ENCODE results near the gene ZNF213.

ZNF213 gene

DNA sequence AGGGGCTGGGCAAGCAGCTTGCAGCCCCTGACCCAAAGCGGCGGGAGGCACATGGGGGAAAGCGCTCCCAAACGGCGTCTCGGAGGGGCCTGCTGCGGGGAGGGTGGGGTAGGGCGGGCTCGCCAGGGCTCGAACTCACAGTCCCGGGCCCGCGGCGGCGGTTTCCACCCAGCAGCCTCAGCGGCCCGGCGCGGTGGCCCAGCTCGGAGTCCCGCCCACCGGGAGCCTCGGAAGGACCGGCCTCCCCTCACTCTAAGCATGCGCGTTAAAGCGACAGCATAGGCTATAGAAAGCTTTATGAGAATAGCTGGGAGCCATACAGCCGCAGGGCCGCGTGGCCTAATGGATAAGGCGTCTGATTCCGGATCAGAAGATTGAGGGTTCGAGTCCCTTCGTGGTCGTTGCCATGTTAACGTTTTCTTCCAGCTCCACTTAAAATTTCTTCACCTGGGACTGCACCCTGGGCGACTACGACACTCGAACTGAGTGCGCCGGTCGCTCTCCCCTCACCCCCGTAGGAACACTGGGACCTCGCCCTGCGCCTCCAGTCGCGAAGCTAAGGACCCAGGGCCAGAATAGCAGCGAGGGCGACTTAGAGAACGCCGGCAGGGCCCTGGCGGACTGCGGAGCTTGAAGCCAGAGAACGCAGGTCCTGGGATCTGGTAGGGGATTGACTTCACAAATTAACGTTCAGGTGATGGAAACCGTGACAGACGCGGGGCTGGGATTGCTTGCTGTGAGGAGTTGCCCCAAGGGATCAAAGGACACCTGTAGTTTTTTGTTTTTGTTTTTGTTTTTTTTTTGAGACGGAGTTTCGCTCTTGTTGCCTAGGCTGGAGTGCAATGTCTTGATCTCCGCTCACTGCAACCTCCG, 15.8 kb downstream of the ZNF213 start:
- H2AFZ ChIP-seq (ENCODE audit: insufficient read depth, low read length, poor library complexity), result peak overlapping the region; percentile 37
- peak overlapping the region; percentile 40 for H4K12ac ChIP-seq (ENCODE audit: low read depth, low read length)
- peak overlapping the region; percentile 85 for H3K4me3 ChIP-seq (ENCODE audit: low read depth, low read length)
- peak overlapping the region; percentile 80 for H3K14ac ChIP-seq (ENCODE audit: low read length)
- DNase-seq, result peak; percentile 99 to 100
- peak overlapping the region; percentile 2 for H2BK12ac ChIP-seq (ENCODE audit: low read length)
- no peaks in the 10 kb centered on the region for H3K27me3 ChIP-seq (ENCODE audit: insufficient read depth, low read length)
- H2BK5ac ChIP-seq (ENCODE audit: low read depth, low read length, poor library complexity), result peak overlapping the region; percentile 24
- H3K18ac ChIP-seq (ENCODE audit: low read length), result peak overlapping the region; percentile 84
- no peak overlapping the region for H3K4ac ChIP-seq (ENCODE audit: low read depth, low read length)
- no peaks in the 10 kb centered on the region for H3K9me3 ChIP-seq (ENCODE audit: insufficient read depth, low read depth, low read length)
- WGBS (ENCODE audit: extremely low coverage, insufficient coverage, insufficient read length), result no CpG with 5 or more reads among the region's 62 CpGs
- H3K9ac ChIP-seq (ENCODE audit: low read length), result peak overlapping the region; percentile 64
- peak overlapping the region; percentile 89 for H3K4me2 ChIP-seq (ENCODE audit: low read length)
- H3K27ac ChIP-seq (ENCODE audit: low read depth, low read length), result peak overlapping the region; percentile 54
- H3K36me3 ChIP-seq (ENCODE audit: control insufficient read depth in 1 of 2, insufficient read depth in 2 of 2, low read length in 2 of 2), result no peaks in the 10 kb centered on the region
- H2AK5ac ChIP-seq (ENCODE audit: low read length), result no peak overlapping the region
- H3K4me1 ChIP-seq (ENCODE audit: control insufficient read depth in 1 of 2, insufficient read depth in 2 of 2, low read length in 2 of 2), result peaks cover 4 to 10% of the 10 kb centered on the region in 2 experiments
- H3K79me2 ChIP-seq (ENCODE audit: control insufficient read depth, insufficient read depth, low read length, poor library complexity), result peaks cover 3% of the 10 kb centered on the region
- H4K91ac ChIP-seq (ENCODE audit: low read depth, low read length), result peak overlapping the region; percentile 87
- H4K8ac ChIP-seq (ENCODE audit: low read depth, low read length), result peak overlapping the region; percentile 87
- peak overlapping the region; percentile 29 for H2BK120ac ChIP-seq (ENCODE audit: insufficient read depth, low read length, poor library complexity)
- H3K79me1 ChIP-seq (ENCODE audit: low read length), result peaks cover 8% of the 10 kb centered on the region
- no peak overlapping the region for H3K23ac ChIP-seq (ENCODE audit: low read length)

DNA sequence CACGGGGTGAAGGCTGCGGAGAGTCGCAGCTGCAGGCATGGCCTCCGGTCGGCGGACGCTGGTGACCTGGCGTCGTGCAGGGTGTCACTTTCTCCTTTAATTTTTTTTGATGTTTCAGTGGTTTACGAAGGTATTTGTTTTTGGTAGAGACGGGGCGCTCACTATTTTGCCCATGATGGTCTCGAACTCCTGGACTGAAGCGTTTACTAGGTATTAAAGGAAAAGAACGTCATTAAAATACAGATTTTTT, 17.1 kb downstream of the ZNF213 start:
- Histone ChIP-seq H2AFZ (ENCODE audit: insufficient read depth, low read length, poor library complexity) (no peak overlapping the region), H2BK5ac (ENCODE audit: low read depth, low read length, poor library complexity) (no peak overlapping the region), H3K36me3 (ENCODE audit: control insufficient read depth in 1 of 2, insufficient read depth in 2 of 2, low read length in 2 of 2) (no peaks in the 10 kb centered on the region), H3K9ac (ENCODE audit: low read length) (no peak overlapping the region), H2BK120ac (ENCODE audit: insufficient read depth, low read length, poor library complexity) (no peak overlapping the region), H3K79me1 (ENCODE audit: low read length) (peaks cover 8% of the 10 kb centered on the region), H2AK5ac (ENCODE audit: low read length) (no peak overlapping the region), H3K27ac (ENCODE audit: low read depth, low read length) (no peak overlapping the region), H3K14ac (ENCODE audit: low read length) (no peak overlapping the region), H3K4me3 (ENCODE audit: low read depth, low read length) (no peak overlapping the region), H3K4ac (ENCODE audit: low read depth, low read length) (no peak overlapping the region), H3K18ac (ENCODE audit: low read length) (no peak overlapping the region), H3K4me2 (ENCODE audit: low read length) (peak overlapping the region; percentile 77), H3K79me2 (ENCODE audit: control insufficient read depth, insufficient read depth, low read length, poor library complexity) (peaks cover 3% of the 10 kb centered on the region), H4K12ac (ENCODE audit: low read depth, low read length) (no peak overlapping the region), H3K27me3 (ENCODE audit: insufficient read depth, low read length) (no peaks in the 10 kb centered on the region), H4K91ac (ENCODE audit: low read depth, low read length) (no peak overlapping the region), H2BK12ac (ENCODE audit: low read length) (no peak overlapping the region), H3K4me1 (ENCODE audit: control insufficient read depth in 1 of 2, insufficient read depth in 2 of 2, low read length in 2 of 2) (peaks cover 4 to 10% of the 10 kb centered on the region in 2 experiments), H3K9me3 (ENCODE audit: insufficient read depth, low read depth, low read length) (no peaks in the 10 kb centered on the region), H4K8ac (ENCODE audit: low read depth, low read length) (no peak overlapping the region), H3K23ac (ENCODE audit: low read length) (no peak overlapping the region)
- no CpG with 5 or more reads among the region's 15 CpGs for WGBS (ENCODE audit: extremely low coverage, insufficient coverage, insufficient read length)
- DNase-seq, result no peak

DNA sequence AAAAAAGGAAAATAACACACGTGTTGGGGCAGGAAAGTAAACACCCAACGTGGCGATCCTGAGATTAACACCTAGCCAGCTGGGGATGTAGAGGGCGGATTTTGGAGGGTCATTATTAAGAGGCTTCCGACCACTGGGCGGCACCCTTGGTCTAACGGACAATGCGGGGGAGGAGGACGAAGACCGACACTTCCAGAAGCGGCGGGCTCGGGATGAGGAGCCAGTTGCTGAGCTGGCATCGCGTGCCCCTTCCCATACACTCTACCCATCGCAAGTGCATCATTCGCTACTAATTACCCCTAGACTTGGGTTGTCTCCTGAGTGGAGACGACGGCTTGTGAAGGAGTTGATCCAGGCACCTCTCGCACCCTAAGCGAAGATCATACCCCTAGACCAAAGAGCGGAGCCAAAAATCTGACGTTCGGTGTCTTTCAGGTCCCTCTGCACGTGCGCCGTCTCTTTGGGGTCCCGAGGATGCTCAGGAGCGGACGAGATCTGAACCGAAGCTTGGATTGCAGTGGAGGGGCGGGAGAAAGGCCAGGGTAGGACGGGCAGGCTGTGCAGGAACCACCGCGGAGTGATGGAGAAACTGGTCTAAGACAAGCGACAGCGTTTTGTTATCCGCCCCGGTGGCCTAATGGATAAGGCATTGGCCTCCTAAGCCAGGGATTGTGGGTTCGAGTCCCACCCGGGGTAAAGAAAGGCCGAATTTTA, 17.6 kb downstream of the ZNF213 start:
- DNase-seq, result peak; percentile 88 to 89
- Histone ChIP-seq H3K23ac (ENCODE audit: low read length) (no peak overlapping the region), H3K4me1 (ENCODE audit: control insufficient read depth in 1 of 2, insufficient read depth in 2 of 2, low read length in 2 of 2) (peaks cover 5 to 11% of the 10 kb centered on the region in 2 experiments), H4K8ac (ENCODE audit: low read depth, low read length) (no peak overlapping the region), H3K27me3 (ENCODE audit: insufficient read depth, low read length) (no peaks in the 10 kb centered on the region), H3K4ac (ENCODE audit: low read depth, low read length) (no peak overlapping the region), H4K12ac (ENCODE audit: low read depth, low read length) (no peak overlapping the region), H3K79me1 (ENCODE audit: low read length) (peaks cover 8% of the 10 kb centered on the region), H3K9ac (ENCODE audit: low read length) (no peak overlapping the region), H2BK120ac (ENCODE audit: insufficient read depth, low read length, poor library complexity) (no peak overlapping the region), H3K79me2 (ENCODE audit: control insufficient read depth, insufficient read depth, low read length, poor library complexity) (peaks cover 3% of the 10 kb centered on the region), H3K9me3 (ENCODE audit: insufficient read depth, low read depth, low read length) (peaks cover under 1% of the 10 kb centered on the region), H3K36me3 (ENCODE audit: control insufficient read depth in 1 of 2, insufficient read depth in 2 of 2, low read length in 2 of 2) (no peaks in the 10 kb centered on the region), H2BK12ac (ENCODE audit: low read length) (no peak overlapping the region), H3K4me2 (ENCODE audit: low read length) (peak overlapping the region; percentile 77), H3K27ac (ENCODE audit: low read depth, low read length) (no peak overlapping the region), H4K91ac (ENCODE audit: low read depth, low read length) (no peak overlapping the region), H2BK5ac (ENCODE audit: low read depth, low read length, poor library complexity) (no peak overlapping the region), H3K18ac (ENCODE audit: low read length) (no peak overlapping the region), H2AK5ac (ENCODE audit: low read length) (no peak overlapping the region), H2AFZ (ENCODE audit: insufficient read depth, low read length, poor library complexity) (peak overlapping the region; percentile 89), H3K14ac (ENCODE audit: low read length) (no peak overlapping the region), H3K4me3 (ENCODE audit: low read depth, low read length) (peak overlapping the region; percentile 70)
- WGBS (ENCODE audit: extremely low coverage, insufficient coverage, insufficient read length), result no CpG with 5 or more reads among the region's 42 CpGs

DNA sequence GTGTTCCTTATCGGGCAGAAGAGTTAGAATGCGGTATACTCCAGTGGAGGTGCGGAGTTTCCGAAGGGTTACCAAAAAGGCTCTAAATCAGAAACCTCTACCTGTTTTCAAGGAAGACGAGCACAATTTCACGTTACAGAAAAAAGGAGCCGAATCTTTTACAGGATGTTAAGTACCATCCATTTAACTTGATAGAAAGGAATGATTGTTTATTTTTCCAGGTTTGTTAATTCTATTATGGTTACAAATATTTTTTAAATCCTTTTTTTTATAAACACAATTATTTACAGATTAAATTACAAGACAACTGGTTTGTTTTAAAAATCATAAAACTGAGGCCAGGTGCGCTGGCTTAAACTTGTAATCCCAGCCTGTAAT, 18.2 kb downstream of the ZNF213 start:
- no peak for DNase-seq
- Histone ChIP-seq H3K27me3 (ENCODE audit: insufficient read depth, low read length) (no peaks in the 10 kb centered on the region), H2AFZ (ENCODE audit: insufficient read depth, low read length, poor library complexity) (no peak overlapping the region), H3K4me2 (ENCODE audit: low read length) (peak overlapping the region; percentile 77), H3K36me3 (ENCODE audit: control insufficient read depth in 1 of 2, insufficient read depth in 2 of 2, low read length in 2 of 2) (no peaks in the 10 kb centered on the region), H3K14ac (ENCODE audit: low read length) (no peak overlapping the region), H4K91ac (ENCODE audit: low read depth, low read length) (no peak overlapping the region), H3K4me3 (ENCODE audit: low read depth, low read length) (no peak overlapping the region), H3K9me3 (ENCODE audit: insufficient read depth, low read depth, low read length) (peaks cover 5% of the 10 kb centered on the region), H3K79me2 (ENCODE audit: control insufficient read depth, insufficient read depth, low read length, poor library complexity) (peaks cover 3% of the 10 kb centered on the region), H3K18ac (ENCODE audit: low read length) (no peak overlapping the region), H3K4ac (ENCODE audit: low read depth, low read length) (no peak overlapping the region), H2BK12ac (ENCODE audit: low read length) (no peak overlapping the region), H4K8ac (ENCODE audit: low read depth, low read length) (no peak overlapping the region), H2AK5ac (ENCODE audit: low read length) (no peak overlapping the region), H3K79me1 (ENCODE audit: low read length) (peaks cover 8% of the 10 kb centered on the region), H3K23ac (ENCODE audit: low read length) (no peak overlapping the region), H2BK5ac (ENCODE audit: low read depth, low read length, poor library complexity) (no peak overlapping the region), H3K9ac (ENCODE audit: low read length) (no peak overlapping the region), H4K12ac (ENCODE audit: low read depth, low read length) (no peak overlapping the region), H3K4me1 (ENCODE audit: control insufficient read depth in 1 of 2, insufficient read depth in 2 of 2, low read length in 2 of 2) (peaks cover 8 to 16% of the 10 kb centered on the region in 2 experiments), H2BK120ac (ENCODE audit: insufficient read depth, low read length, poor library complexity) (no peak overlapping the region), H3K27ac (ENCODE audit: low read depth, low read length) (no peak overlapping the region)
- WGBS (ENCODE audit: extremely low coverage, insufficient coverage, insufficient read length), result no CpG with 5 or more reads among the region's 8 CpGs

All from trophoblast cell (in vitro differentiated cells and primary cell).